ENCODE measurements around the gene MED13L.

Gene MED13L

DNA sequence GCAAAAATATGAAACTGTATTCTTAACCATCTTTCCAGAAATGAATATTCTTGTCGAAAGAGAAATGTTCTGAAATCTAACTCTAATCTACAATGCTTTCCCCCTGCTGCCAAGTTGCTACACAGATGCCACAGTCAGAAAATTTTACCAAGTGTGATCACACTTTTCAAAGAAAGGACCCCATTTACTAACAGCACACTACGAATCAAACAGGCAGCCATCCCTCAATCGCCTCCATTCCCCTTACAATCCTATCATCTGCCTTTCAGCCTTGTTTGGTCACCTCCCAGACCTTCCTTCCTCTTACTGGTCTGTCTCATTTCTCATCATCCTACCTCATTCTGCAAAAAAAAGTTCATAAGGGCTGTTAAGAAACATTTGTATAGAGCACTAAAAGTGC lies 190.1 kb downstream of the MED13L start:
- no peak for DNase-seq (ENCODE audit: low spot score)

GRCh38 chr12:116080415-116080814 lies 197.1 kb downstream of the MED13L start:
- DNase-seq (ENCODE audit: low spot score) = no peak

DNA sequence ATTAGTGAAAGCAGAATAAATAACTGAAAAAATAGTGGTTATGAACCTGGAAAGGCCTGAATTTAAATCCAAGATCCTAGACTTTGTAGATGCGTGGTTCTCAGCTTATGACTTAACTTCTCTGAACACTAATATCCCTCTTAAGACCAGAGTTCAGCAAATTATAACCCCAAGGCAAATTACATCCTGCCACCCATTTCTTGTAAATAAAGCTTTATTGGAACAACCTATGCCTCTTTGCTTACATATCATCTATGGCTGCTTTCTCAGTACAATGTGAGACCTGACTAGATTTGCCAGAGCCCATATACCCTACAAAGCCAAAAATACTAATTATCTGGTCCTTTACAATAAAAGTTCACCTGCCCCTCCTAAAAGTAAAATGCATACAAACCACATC lies 199.1 kb downstream of the MED13L start:
- no peak for DNase-seq (ENCODE audit: low spot score)

GRCh38 chr12:116077431-116077830 lies 200.1 kb downstream of the MED13L start:
- DNase-seq (ENCODE audit: low spot score) = no peak

DNA sequence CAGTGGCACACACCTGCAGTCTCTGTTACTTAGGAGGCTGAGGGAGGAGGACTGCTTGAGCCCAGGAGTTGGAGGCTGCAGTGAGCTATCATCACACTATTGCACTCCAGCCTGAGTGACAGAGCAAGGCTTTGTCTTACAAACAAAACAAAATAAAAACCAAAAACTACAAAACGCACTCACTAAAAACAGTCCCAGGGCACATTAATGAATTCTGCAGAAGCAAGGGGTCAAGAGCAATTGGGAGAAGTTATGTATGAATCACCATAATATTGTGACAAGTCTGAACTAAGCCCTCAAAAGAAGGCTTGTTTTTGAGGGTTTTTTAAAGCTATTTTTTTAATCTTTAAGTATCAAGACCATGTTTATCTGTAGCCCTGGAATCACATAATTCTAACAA lies 201.1 kb downstream of the MED13L start:
- DNase-seq (ENCODE audit: low spot score) = no peak

DNA sequence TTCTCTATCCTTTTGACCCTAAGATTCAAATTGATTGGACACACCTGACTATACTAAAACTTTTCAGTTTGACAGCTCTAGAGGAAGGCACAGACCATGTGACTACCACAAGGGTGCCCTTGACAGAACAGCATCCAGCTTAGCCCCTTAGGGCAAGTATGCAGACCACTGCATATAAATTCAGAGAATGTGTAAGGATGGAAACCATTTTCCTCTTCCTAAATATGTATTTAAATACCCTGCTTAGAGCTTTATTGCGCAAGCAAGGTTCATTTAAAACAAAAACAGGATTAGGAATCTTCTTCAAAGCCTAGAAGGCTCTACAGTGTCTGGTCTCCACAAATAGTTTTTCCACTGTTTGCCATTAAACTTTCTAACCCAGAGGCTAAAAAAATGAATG lies 202.8 kb downstream of the MED13L start:
- no peak for DNase-seq (ENCODE audit: low spot score)

GRCh38 chr12:116071555-116072230 lies 205.8 kb downstream of the MED13L start:
- DNase-seq (ENCODE audit: low spot score) = no peak

DNA sequence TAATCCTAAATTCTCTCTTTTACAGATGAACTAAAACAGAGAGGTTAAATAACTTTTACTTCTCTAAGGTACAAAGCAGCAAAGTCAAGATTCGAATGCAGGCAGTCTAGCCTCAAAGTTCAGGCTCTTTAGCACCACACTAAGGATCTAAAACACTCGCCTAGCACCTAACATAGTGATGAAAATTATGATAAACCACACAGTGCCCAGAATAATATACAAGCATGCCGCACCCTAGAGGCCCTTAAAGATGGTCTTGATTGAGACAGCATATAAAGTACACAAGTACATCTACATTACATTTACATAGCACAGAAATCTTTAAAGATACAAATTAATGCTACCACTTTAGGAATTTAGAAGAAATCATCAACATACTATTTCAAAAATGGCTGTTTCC lies 207.0 kb downstream of the MED13L start:
- DNase-seq (ENCODE audit: low spot score) = no peak

DNA sequence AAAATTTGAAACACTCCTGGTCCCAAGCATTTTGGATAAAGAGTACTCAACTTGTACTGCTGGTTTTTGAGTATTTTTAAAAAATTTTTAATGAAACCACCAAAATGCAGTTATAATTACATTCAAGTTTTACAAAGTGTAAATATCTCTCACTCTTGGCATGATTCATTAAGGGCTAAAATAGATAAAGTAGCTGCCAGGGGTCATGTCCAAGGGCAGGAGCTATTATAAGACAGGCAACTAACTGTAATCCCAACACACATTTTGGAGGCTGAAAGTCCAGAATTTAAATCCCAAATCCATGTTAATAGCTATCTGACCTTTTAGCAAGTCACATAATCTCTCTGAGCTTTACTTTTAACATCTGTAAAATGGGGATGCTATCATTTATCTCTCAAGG lies 207.6 kb downstream of the MED13L start:
- DNase-seq (ENCODE audit: low spot score) = no peak

DNA sequence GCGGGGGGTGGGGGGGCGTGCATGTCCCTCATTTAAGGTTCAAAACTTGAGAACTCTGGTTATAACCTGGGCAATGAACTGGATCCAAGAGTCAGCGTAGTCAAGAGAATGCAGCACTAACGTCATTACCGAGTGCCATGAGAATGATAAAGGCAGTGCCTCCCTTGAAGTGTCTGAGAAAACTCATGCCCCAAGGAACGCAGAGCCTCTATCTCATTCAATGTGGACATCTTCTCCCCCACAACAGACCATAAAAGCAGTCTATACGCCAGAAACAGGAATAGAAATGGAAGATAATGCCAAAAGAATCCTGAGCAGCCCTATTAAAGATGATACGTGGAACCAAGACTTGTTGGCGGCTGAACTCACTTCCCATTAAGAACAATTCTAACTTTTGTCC lies 208.6 kb downstream of the MED13L start:
- DNase-seq (ENCODE audit: low spot score) = no peak

GRCh38 chr12:116068371-116068770 lies 209.1 kb downstream of the MED13L start:
- DNase-seq (ENCODE audit: low spot score) = no peak

- DNase-seq (ENCODE audit: low spot score) = no peak
Measured at GRCh38 chr12:116067892-116068291, 209.6 kb downstream of the MED13L start.

GRCh38 chr12:116066381-116067230 lies 210.9 kb downstream of the MED13L start:
- peak; percentile 50 for DNase-seq (ENCODE audit: low spot score)

DNA sequence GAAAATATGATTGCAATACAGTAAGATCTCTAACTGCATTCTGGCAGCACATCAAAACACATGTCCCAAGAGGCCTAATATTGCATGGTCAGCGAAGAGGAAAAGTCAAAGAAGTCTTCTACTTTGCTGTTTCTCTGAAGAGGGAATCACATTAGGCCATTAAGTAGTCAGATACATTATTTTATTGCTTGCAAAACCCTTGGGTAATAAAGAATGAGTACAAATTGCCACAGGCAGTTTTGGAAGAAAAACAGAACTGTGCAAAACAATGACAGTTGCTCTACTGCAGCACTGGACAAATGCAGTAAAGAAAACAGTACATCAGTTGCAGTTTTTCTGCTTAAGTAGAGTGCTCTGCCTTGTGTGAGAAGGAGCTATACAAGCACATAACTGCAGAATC lies 211.9 kb downstream of the MED13L start:
- DNase-seq (ENCODE audit: low spot score) = no peak

DNA sequence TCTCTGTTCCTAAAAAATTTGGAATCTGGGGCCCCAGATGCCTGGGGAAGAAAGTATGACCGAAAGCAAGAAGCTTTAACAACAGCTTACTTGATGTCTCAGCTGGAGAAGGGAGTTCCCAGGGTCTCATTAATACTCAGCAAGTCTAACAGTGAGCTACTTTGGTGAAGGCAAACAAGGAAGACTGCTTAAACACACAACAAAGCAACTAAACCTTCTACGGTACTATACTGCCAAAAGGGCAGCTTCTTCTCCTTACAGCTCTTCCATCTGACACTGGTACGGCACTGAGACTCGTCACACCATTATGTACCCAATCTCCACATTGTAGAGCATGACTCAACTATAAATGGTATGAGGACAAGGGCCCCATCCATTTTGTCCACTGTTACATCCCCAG lies 213.0 kb downstream of the MED13L start:
- DNase-seq (ENCODE audit: low spot score) = no peak

DNA sequence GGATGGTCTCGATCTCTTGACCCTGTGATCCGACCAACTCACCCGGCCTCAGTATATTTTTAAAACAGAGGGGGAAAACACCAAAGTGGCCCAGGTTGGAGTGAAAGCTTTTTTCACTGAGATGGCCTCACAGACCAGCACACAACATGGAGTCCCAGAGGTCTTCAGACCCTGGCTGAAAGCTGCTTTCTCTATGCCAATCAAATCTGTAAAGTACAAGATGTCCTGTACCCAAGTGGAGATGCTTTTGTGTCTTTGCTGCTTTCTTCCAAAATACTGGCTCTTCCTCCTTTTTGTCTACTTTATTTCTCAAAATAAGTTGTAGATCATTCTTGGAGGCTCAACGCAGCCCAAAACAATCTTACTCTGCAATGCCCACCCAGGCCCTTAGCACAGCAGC lies 214.8 kb downstream of the MED13L start:
- DNase-seq (ENCODE audit: low spot score) = no peak

DNA sequence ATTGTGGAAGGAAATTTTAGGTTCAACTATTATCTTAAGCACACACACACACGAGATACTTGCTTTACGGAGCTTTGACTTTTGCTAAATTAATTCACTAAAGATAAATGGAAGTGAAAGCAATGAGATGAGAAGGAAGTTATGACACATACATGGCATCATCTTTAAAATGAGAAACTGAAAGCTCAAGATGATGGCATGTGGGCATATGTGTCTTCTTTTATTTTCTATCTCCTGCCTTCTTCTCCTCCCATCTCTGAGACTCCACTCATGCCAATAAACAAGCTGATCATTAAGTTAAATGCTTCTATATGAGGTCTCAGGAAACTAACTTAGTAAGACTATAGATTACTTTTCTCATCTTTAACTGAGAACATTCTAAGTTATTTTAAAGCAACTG lies 216.7 kb downstream of the MED13L start:
- peak; percentile 19 for DNase-seq (ENCODE audit: low spot score)

- DNase-seq (ENCODE audit: low spot score) = no peak
Measured at GRCh38 chr12:116059904-116060303, 217.6 kb downstream of the MED13L start.

DNA sequence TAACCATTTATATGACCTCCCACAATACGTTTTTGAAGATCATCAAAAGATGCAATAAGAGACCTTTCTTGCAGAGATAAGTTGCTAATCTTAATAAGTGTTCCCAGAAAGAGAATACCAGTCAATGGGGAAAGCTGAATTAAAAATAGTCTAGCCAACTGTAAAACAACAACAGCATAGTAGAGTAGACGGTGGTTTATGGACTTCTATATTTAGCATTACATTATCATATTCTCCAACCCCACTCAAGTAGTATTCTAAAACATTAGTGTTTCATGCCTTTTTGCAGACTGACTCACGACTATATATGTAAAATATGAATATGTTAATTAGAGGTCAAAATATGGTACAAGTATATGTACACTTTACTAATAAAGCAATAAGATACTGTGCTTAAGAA lies 218.9 kb downstream of the MED13L start:
- no peak for DNase-seq (ENCODE audit: low spot score)

- no peak for DNase-seq (ENCODE audit: low spot score)
Measured at GRCh38 chr12:116057356-116057755, 220.1 kb downstream of the MED13L start.

GRCh38 chr12:116055895-116056607 lies 221.4 kb downstream of the MED13L start:
- DNase-seq (ENCODE audit: low spot score) = no peak

DNA sequence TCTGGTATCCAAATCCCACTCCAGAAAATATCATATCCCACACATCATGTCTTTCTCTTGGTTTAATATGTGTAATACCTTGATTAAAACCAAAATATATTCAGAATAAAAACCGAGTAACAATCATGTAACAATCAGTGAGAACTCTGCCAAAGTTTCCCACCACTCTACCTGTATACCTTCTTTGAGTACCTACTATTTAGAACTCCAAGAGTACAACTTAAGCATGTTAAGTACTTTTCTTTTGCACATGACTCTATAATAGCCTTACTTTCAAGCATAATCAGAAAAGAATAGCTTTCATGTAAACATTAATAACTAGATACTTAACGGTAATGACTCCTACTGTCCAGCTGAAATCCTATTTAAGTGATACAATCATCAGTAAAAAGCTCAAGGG lies 223.2 kb downstream of the MED13L start:
- no peak for DNase-seq (ENCODE audit: low spot score)

Data from CD4-positive, alpha-beta T cell treated with Interleukin-6 at 100 ng/mL for 8 hours (primary cell).